K562 (cell line): Measurements from ENCODE around the gene C1QTNF6.

Experiments used
- DNMT1 ChIP-seq: fragments of 450-650 bp; IDR thresholded peaks from 2 replicates; pipeline ENCODE4 v1.6.1; 2016; ENCODE audit warnings: antibody characterized with exemption, mild to moderate bottlenecking
- GABPA ChIP-seq: fragments of 200-800 bp; sonication (Bioruptor generic); conservative IDR thresholded peaks from 2 replicates; pipeline ENCODE4 v1.6.1; 2016; ENCODE audit warnings: low read depth, missing genetic modification characterization, missing compliant biosample characterization
- HSF4 ChIP-seq: fragments of 250-450 bp; sonication (Bioruptor Pico); IDR thresholded peaks from 2 replicates; pipeline ENCODE4 v2.1.2; 2022; ENCODE audit warnings: mild to moderate bottlenecking, moderate library complexity, borderline replicate concordance
- TARDBP ChIP-seq: fragments of 450-650 bp; IDR thresholded peaks from 2 replicates; pipeline ENCODE4 v1.6.1; 2016
- TF ChIP-seq, protein P1 (sequence below), 2 experiments: fragments of 450-650 bp; formaldehyde crosslinking in 1 of 2; IDR thresholded peaks; 2 replicates each; pipeline versions ENCODE4 v1.4.0 to v1.6.1; 2014 to 2020; ENCODE audit warnings: mild to moderate bottlenecking in 2 of 2, borderline replicate concordance in 1 of 2, low read depth in 1 of 2
- TF ChIP-seq, protein P2 (sequence below): sonication (generic); formaldehyde crosslinking; IDR thresholded peaks from 2 replicates; pipeline ENCODE4 v1.8.1; 2023; ENCODE audit warnings: mild to moderate bottlenecking, missing genetic modification reagents, moderate library complexity

DNA sequence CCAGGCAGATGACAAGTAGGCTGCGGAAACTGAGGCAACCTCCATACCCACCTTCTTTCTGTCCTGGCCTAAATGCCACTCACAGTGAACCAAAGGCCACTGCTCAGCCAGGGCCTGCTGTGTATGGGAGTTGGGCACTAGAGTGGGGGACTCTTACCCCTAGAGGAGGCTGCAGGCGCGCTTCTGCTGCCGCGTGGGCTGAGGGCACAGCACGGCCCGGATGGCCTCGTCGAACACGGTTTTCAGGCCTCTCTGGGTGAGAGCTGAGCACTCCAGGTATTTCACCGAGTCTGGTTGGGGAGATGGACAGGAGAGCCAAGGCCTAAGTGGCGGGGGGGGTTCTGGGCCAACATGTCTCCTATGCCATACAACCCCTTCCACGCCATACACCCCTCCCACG, 38.5 kb upstream of the C1QTNF6 start:
- TF ChIP-seq HSF4 (CRISPR knock-in tag), result no peak
- TF ChIP-seq, protein P1, sequence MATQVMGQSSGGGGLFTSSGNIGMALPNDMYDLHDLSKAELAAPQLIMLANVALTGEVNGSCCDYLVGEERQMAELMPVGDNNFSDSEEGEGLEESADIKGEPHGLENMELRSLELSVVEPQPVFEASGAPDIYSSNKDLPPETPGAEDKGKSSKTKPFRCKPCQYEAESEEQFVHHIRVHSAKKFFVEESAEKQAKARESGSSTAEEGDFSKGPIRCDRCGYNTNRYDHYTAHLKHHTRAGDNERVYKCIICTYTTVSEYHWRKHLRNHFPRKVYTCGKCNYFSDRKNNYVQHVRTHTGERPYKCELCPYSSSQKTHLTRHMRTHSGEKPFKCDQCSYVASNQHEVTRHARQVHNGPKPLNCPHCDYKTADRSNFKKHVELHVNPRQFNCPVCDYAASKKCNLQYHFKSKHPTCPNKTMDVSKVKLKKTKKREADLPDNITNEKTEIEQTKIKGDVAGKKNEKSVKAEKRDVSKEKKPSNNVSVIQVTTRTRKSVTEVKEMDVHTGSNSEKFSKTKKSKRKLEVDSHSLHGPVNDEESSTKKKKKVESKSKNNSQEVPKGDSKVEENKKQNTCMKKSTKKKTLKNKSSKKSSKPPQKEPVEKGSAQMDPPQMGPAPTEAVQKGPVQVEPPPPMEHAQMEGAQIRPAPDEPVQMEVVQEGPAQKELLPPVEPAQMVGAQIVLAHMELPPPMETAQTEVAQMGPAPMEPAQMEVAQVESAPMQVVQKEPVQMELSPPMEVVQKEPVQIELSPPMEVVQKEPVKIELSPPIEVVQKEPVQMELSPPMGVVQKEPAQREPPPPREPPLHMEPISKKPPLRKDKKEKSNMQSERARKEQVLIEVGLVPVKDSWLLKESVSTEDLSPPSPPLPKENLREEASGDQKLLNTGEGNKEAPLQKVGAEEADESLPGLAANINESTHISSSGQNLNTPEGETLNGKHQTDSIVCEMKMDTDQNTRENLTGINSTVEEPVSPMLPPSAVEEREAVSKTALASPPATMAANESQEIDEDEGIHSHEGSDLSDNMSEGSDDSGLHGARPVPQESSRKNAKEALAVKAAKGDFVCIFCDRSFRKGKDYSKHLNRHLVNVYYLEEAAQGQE (IDR thresholded peaks at IDR 0.05; ENCODE audit: borderline replicate concordance), result no peak
- TF ChIP-seq, protein P1 (CRISPR knock-in tag; IDR thresholded peaks at IDR 0.05; ENCODE audit: low read depth), result no peak
- no peak for TF ChIP-seq GABPA
- TF ChIP-seq DNMT1, result no peak
- no peak for TF ChIP-seq TARDBP
- TF ChIP-seq, protein P2, sequence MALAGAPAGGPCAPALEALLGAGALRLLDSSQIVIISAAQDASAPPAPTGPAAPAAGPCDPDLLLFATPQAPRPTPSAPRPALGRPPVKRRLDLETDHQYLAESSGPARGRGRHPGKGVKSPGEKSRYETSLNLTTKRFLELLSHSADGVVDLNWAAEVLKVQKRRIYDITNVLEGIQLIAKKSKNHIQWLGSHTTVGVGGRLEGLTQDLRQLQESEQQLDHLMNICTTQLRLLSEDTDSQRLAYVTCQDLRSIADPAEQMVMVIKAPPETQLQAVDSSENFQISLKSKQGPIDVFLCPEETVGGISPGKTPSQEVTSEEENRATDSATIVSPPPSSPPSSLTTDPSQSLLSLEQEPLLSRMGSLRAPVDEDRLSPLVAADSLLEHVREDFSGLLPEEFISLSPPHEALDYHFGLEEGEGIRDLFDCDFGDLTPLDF (CRISPR knock-in tag), result no peak
